ENCODE results near the gene PZP.

DNA sequence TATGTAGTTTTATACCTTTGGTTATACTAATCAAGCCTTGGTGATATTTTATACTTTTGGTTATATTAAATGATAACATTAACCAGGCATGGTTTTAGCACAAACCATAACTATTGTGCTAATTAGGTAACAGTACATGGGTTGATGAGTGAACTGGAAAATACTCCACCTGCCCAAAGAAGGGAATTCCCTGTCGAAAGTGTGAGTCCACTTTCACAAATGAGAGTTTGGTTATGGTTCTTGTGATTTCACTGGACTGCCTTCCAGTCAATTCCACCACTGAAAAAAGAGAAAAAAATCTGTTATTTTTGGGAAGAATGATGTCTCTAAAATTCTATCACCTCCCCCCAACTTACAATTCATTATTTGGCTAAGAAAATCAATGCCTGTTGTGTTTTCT, 102.1 kb downstream of the PZP start:
- TF ChIP-seq POLR2A (IDR thresholded peaks at IDR 0.05) = no peak
- TF ChIP-seq, protein P1, sequence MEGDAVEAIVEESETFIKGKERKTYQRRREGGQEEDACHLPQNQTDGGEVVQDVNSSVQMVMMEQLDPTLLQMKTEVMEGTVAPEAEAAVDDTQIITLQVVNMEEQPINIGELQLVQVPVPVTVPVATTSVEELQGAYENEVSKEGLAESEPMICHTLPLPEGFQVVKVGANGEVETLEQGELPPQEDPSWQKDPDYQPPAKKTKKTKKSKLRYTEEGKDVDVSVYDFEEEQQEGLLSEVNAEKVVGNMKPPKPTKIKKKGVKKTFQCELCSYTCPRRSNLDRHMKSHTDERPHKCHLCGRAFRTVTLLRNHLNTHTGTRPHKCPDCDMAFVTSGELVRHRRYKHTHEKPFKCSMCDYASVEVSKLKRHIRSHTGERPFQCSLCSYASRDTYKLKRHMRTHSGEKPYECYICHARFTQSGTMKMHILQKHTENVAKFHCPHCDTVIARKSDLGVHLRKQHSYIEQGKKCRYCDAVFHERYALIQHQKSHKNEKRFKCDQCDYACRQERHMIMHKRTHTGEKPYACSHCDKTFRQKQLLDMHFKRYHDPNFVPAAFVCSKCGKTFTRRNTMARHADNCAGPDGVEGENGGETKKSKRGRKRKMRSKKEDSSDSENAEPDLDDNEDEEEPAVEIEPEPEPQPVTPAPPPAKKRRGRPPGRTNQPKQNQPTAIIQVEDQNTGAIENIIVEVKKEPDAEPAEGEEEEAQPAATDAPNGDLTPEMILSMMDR (IDR thresholded peaks at IDR 0.05) = no peak
